Astrocyte of the spinal cord (primary cell): ENCODE results near the gene PBX2.

ENCODE experiments used
- DNase-seq: peaks from one replicate; pipeline ENCODE4 v3.0.0; 2011; ENCODE audit warnings: low read depth, low spot score
- H3K4me3 ChIP-seq: 2 replicates; pipeline ENCODE4 v1.5.1; 2011; ENCODE audit warnings: low read depth, mild to moderate bottlenecking, low read length, moderate library complexity
- in situ Hi-C: cut with HindIII; loops from 2 replicates; pipeline ENCODE4 v1.10.0; 2017; ENCODE audit warnings: low sequenced_read_pairs
- TF ChIP-seq, protein P1 (sequence below): IDR thresholded peaks from 2 replicates; pipeline ENCODE4 v1.5.1; 2012; ENCODE audit warnings: low read depth, mild to moderate bottlenecking, low read length, inconsistent platforms

Gene PBX2

DNA sequence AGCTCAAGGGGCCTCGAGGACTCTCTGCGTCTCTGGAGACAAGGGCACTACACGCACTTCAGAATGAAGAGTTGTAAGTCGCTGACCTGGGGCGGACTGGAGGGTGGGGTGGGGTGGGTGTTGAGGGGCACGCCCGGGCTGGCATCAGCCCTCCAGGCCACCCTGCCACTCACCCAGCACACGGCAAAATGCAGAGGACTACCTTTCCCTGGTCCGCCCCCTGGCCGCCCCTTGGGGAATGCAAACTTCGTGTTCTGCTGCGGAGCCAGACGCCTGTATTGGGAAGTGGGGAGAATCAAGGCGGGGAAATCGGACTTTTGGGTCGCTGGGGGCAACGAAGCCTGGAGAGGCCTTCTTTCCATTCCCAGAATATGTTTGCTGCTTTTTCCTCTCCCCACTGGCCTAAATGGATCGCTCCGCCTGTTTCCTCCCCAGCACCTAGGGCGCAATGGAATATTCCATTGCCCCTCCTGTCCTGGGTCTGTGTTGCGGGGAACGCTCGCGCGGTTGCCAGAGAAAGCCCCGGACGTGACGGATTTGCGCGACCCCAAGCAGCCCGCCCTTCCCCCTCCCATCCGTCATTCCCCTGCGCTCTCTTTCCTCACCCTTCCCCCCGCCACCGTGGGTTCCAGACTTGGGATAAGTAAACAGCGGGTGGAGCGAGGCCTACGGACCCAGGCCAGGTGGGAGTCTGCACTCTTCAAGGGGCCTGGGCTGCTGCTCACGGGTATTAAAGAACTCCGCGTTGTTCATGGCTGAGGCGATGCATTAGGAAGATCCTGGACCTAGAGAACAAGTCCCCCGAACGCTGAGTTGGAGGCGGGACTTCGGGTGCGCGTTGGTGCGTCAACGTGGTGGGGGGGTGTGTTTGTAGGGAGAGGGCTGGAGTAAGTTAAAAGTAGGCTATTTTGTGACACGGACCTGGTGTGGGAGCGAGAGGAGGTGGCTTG is 36.2 kb downstream of the PBX2 start, which contains the start of gene PPT2:
Gene PPT2 (plus strand): TSS at position 578 of the 950 bp plus-strand sequence. CDS start 454 bp downstream, outside the sequence.
- peak within 1 kb of the TSS; percentile 82 for H3K4me3 ChIP-seq
- peak; percentile 94 for DNase-seq
- in situ Hi-C loops, result no loop called here
- TF ChIP-seq, protein P1, sequence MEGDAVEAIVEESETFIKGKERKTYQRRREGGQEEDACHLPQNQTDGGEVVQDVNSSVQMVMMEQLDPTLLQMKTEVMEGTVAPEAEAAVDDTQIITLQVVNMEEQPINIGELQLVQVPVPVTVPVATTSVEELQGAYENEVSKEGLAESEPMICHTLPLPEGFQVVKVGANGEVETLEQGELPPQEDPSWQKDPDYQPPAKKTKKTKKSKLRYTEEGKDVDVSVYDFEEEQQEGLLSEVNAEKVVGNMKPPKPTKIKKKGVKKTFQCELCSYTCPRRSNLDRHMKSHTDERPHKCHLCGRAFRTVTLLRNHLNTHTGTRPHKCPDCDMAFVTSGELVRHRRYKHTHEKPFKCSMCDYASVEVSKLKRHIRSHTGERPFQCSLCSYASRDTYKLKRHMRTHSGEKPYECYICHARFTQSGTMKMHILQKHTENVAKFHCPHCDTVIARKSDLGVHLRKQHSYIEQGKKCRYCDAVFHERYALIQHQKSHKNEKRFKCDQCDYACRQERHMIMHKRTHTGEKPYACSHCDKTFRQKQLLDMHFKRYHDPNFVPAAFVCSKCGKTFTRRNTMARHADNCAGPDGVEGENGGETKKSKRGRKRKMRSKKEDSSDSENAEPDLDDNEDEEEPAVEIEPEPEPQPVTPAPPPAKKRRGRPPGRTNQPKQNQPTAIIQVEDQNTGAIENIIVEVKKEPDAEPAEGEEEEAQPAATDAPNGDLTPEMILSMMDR, result peak; percentile 27

DNA sequence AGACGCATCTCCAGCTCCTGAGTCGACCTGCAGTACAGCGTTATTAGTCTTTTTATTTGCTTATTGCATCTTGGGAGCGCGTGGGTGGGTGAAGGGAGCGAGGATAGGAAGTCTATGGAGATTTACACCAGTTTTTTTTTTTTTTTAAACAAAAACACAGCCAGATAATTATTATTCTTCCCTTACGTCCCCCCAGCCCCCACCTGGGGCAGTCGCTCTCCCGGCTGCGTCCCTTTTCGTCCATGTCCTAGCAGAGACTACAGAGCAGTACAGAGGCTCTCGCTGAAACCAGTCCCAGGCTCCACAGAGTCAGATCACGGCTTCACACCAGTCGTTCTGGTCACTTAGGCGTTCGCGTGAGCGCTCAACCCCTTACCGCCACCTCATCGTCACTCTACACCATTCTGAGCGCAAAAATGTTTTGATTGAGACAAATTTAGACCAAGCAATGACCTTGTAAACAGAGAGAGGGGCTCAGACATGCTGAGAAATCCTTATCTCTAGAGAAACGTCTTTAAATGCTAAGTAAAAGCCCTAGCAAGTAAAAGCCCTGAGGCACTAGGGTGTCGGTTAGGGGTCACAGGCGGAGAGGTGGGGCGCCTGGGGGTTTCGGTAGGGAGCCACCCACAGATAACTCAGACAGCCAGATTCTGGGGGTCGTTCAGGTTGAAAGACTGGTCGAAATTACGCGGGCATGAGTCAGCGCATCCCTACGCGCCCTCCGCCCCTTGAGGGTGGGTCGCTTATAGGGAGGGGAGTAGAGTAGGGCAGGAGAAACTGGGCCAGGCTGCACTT is 37.0 kb downstream of the PBX2 start:
- H3K4me3 ChIP-seq, result peak overlapping the region; percentile 82
- DNase-seq, result peak; percentile 25
- in situ Hi-C loops, result no loop called here
- TF ChIP-seq, protein P1, result no peak

DNA sequence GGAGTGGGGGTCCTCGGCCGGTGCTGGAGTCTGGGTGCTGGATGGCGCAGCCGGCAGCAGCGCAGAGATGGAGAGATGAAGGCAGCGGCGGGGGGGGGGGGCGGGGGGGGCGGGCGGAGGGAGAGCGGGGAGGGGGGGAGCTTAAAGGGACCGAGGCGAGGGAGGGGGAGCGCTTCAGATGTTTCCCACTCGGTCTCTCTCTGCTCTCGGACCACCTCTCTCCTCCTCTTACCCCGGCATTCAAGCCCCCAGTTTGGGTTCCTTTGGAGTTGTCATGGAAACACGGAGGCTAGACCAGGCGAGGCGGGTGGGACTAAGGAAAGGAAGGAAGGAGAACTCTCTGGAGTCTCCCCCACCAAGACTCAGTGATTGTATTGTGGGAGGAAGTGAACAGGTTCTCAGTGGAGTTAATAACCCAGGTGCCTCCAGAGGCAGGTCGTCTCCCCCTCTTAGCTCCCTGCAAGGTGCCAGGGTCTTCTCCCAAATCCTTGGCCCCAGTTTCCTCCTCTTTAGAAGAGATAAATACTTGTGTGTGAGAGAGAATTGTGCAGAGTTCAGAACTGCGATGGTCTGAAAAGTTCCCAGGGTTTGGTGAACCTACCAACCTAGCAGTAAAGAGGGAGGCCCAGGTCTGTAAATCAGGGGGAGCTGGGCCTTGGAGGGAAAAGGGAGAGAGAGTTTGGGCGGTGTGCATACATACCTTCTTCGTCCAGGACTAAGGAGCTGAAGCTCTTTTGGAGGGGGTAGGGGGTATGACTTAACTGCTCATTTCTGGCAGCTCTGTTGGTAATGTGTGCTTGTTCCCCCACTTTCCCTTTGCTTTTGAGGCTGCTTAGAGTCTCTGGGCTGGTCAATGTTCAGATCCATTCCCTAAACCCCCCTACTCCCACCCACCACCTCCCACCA is 37.9 kb downstream of the PBX2 start, which contains the start of gene PRRT1:
Gene PRRT1 (minus strand): TSS at position 77 of the 906 bp plus-strand sequence. CDS start 112 bp downstream, outside the sequence.
- no peak for DNase-seq
- peak within 1 kb of the TSS; percentile 82 for H3K4me3 ChIP-seq
- in situ Hi-C loops, result no loop called here
- TF ChIP-seq, protein P1, result no peak

DNA sequence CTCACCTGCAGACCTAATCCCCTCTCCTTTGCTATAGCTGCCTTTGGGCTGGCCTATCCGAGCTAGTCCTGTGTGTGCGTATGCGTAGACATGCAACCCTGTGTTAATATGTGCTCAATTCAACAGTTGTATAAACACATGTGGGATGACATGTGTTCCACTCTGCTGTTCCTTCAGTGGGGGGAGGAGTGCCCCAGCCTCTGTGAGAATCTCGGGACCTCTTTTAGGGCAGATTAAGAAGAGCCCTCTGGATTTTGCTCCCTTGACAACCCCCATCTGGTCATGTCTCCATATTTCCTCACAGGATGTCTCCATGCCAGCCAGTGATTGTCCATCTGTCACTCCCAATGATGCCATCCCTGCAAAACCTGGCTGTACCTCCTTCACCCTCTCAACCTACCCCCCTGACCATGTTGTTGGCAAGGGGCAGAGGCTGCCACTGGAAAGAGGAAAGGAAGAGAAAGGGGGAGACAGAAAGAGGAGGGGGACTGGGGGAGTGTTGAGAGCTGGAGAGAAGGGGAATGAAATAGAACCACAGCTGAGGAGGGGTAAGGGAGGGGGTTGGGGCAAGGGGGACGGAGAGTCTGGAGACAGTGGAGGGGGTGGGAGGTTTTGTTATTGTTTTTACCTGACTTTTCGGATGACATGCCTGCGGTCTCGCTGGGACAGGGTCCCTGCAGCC is 38.7 kb downstream of the PBX2 start:
- TF ChIP-seq, protein P1, result no peak
- H3K4me3 ChIP-seq, result peak overlapping the region; percentile 13
- in situ Hi-C loops, result no loop called here
- DNase-seq, result no peak

DNA sequence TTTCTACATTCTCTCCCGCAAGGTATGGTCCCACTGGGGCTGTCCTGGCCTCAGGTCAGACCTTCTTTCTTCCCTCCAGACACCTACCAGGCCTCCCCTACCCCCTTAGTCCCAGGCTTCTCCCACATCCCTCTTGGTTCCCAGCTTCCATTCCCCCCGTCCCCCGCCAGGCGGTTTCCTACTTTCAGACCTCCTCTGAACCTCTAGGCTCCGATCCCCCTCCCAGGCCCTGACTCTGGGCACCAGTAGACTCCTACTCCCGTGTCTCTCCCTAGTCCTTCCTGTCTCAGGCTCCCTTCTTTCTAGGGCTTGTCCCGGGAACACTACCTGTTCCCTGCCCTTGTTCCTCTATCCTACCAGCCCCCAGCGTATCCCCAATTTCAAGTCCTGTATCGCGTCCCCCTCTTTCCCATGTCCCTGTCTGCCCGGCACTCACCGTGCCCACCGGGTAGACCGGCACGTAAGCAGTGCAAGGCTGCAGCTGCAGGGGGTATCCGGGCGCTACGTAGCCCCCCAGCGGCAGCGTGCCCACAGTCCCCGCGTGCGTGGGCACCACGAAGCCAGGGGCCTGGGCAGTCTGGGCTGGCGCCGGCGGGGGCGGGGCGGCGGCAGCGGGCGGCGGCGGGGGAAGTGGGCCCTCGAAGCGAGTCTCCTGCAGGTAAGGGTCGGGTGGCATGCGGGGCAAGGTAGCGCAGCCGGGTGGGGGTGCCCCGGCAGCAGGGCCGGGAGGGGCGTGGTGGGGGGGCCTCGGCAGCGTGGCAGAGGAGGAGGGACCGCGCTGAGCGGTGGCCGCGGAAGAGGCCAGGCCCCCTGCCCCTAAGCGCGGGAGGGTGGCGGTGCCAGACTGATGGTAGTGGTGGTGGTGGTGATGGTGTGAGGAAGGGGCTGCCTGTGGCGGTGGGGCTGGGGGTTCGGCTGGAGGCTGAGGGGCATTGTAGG is 39.8 kb downstream of the PBX2 start:
- in situ Hi-C loops, result no loop called here
- H3K4me3 ChIP-seq, result no peak overlapping the region
- TF ChIP-seq, protein P1, result no peak
- no peak for DNase-seq
